GM12892 (cell line): ENCODE measurements around the gene HGS.

ENCODE experiments used
- DNase-seq: peaks from one replicate; pipeline ENCODE4 v3.0.0; 2011; ENCODE audit not compliant: insufficient read length
- FAIRE-seq: peaks from 2 replicates; lab custom pipeline; 2011; peaks lifted over from hg19 to GRCh38; lab: Jason Lieb, UNC
- POLR2A ChIP-seq: IDR thresholded peaks from 2 replicates; pipeline ENCODE4 v1.6.1; 2011; ENCODE audit warnings: low read depth, low read length, control low read depth
- POLR2AphosphoS5 ChIP-seq: IDR thresholded peaks from 2 replicates; pipeline ENCODE4 v1.6.1; 2011; ENCODE audit warnings: low read depth, low read length, control low read depth
- TAF1 ChIP-seq: IDR thresholded peaks from 2 replicates; pipeline ENCODE4 v1.6.1; 2011; ENCODE audit warnings: low read depth, mild to moderate bottlenecking, control low read depth, low read length, borderline replicate concordance

The HGS gene

GRCh38 chr17:81691196-81691595 lies 7.4 kb downstream of the HGS start:
- DNase-seq (no peak), FAIRE-seq (no peak)
- no peak for TF ChIP-seq TAF1
- TF ChIP-seq POLR2AphosphoS5 = no peak

GRCh38 chr17:81691608-81692007 lies 7.8 kb downstream of the HGS start:
- DNase-seq (no peak), FAIRE-seq (no peak)
- TF ChIP-seq POLR2AphosphoS5 (no peak), POLR2A (no peak), TAF1 (no peak)

GRCh38 chr17:81693509-81694210 lies 9.8 kb downstream of the HGS start:
- DNase-seq (no peak), FAIRE-seq (no peak)
- TF ChIP-seq TAF1 (no peak), POLR2AphosphoS5 (no peak), POLR2A (no peak)

GRCh38 chr17:81694810-81695209 lies 11.0 kb downstream of the HGS start:
- FAIRE-seq (no peak), DNase-seq (no peak)
- no peak for TF ChIP-seq POLR2A
- no peak for TF ChIP-seq TAF1
- no peak for TF ChIP-seq POLR2AphosphoS5

GRCh38 chr17:81695211-81695610 lies 11.4 kb downstream of the HGS start:
- FAIRE-seq (no peak), DNase-seq (no peak)
- no peak for TF ChIP-seq POLR2AphosphoS5
- no peak for TF ChIP-seq POLR2A
- no peak for TF ChIP-seq TAF1

GRCh38 chr17:81695801-81696200 lies 12.0 kb downstream of the HGS start:
- TF ChIP-seq POLR2AphosphoS5 (no peak), TAF1 (no peak), POLR2A (no peak; the same call in 1 of the 2 replicates)
- DNase-seq = no peak
- no peak for FAIRE-seq

GRCh38 chr17:81696218-81696941 lies 12.6 kb downstream of the HGS start:
- FAIRE-seq = no peak
- no peak for DNase-seq
- TF ChIP-seq POLR2AphosphoS5 (no peak), POLR2A (0 out of 2 replicates have a peak, but pooled peaks have one; percentile 23), TAF1 (no peak)

GRCh38 chr17:81697261-81698044 lies 13.6 kb downstream of the HGS start:
- no peak for DNase-seq
- no peak for FAIRE-seq
- TF ChIP-seq TAF1 (no peak), POLR2A (no peak), POLR2AphosphoS5 (no peak)

- TF ChIP-seq POLR2AphosphoS5 (peak; percentile 17; the same call in 1 of the 2 replicates), POLR2A (peak; percentile 59; the same call in 1 of the 2 replicates), TAF1 (no peak)
- FAIRE-seq (no peak), DNase-seq (no peak)
Observed at GRCh38 chr17:81700353-81701287, 16.8 kb downstream of the HGS start.

- DNase-seq (no peak), FAIRE-seq (no peak)
- no peak; the same call in 1 of the 2 replicates for TF ChIP-seq POLR2AphosphoS5
- TF ChIP-seq POLR2A = 0 out of 2 replicates have a peak, but pooled peaks have one; percentile 11
Observed at GRCh38 chr17:81701288-81702071, 17.7 kb downstream of the HGS start.
